PC-3 (cell line): ENCODE results near the gene ACTN1. TPM values are rescaled to one million over a fixed set of nuclear protein-coding genes. Genes with fewer than 3 reads are reported as not detected.

Experiments used
- ATAC-seq: fragments of 200-7000 bp; cut with Tn5 transposase; 2 replicates; pipeline ENCODE4 v1.9.1; 2020; ENCODE audit warnings: mild to moderate bottlenecking, moderate library complexity
- BruUV-seq: library from RNA; stranded (reverse); fragments of 400-500 nt; replicated peaks from 2 replicates; lab custom pipeline; 2021; lab: Mats Ljungman, UMichigan
- CTCF ChIA-PET: fragments of 300-600 bp; sonication (Branson Sonifier 250); formaldehyde crosslinking; loops from one replicate; lab custom pipeline; 2022; ENCODE audit warnings: antibody characterized with exemption; lab: Charles Lee
- POLR2A ChIA-PET: fragments of 300-600 bp; sonication (Branson Sonifier 250); formaldehyde crosslinking; loops from one replicate; lab custom pipeline; 2022; ENCODE audit warnings: antibody characterized with exemption; ENCODE audit not compliant: unreplicated experiment; lab: Charles Lee
- DNase-seq: peaks from one replicate; pipeline ENCODE4 v3.0.0-alpha.2; 2015
- H2AFZ ChIP-seq: fragments of 300-600 bp; sonication (generic); 2 replicates; pipeline ENCODE4 v1.6.0; 2016; ENCODE audit warnings: antibody characterized with exemption, low read length
- H3F3A ChIP-seq: fragments of 300-600 bp; sonication (generic); one replicate; pipeline ENCODE4 v1.6.0; 2017; ENCODE audit warnings: antibody characterized with exemption, low read length, control low read depth, mild to moderate bottlenecking; ENCODE audit not compliant: unreplicated experiment
- H3K27ac ChIP-seq: fragments of 300-600 bp; sonication (generic); 2 replicates; pipeline ENCODE4 v1.5.1; 2016; ENCODE audit warnings: mild to moderate bottlenecking, low read length
- H3K27me3 ChIP-seq: fragments of 300-600 bp; sonication (generic); 2 replicates; pipeline ENCODE4 v1.6.1; 2016; ENCODE audit warnings: low read length, mixed read lengths
- H3K36me3 ChIP-seq: fragments of 300-600 bp; sonication (generic); 2 replicates; pipeline ENCODE4 v1.6.1; 2016; ENCODE audit warnings: low read depth, mixed run types, low read length, mixed read lengths
- H3K4me1 ChIP-seq: fragments of 300-600 bp; sonication (generic); 2 replicates; pipeline ENCODE4 v1.5.1; 2016; ENCODE audit warnings: low read length; ENCODE audit not compliant: insufficient read depth
- H3K4me2 ChIP-seq: fragments of 300-600 bp; sonication (generic); 2 replicates; pipeline ENCODE4 v1.6.0; 2016; ENCODE audit warnings: low read length
- H3K4me3 ChIP-seq: fragments of 300-600 bp; sonication (generic); 2 replicates; pipeline ENCODE4 v1.5.1; 2016; ENCODE audit warnings: mild to moderate bottlenecking, low read length, mixed read lengths
- H3K79me2 ChIP-seq: fragments of 300-600 bp; sonication (generic); 2 replicates; pipeline ENCODE4 v1.6.1; 2017; ENCODE audit warnings: low read length, mixed read lengths
- H3K9ac ChIP-seq: fragments of 300-600 bp; sonication (generic); 2 replicates; pipeline ENCODE4 v1.6.0; 2016; ENCODE audit warnings: mild to moderate bottlenecking, low read length
- H3K9me2 ChIP-seq: fragments of 300-600 bp; sonication (generic); replicated peaks from 2 replicates; pipeline ENCODE4 v1.6.1; 2016; ENCODE audit warnings: mixed run types, low read length, mixed read lengths
- H3K9me3 ChIP-seq: fragments of 300-600 bp; sonication (generic); 2 replicates; pipeline ENCODE4 v1.6.1; 2016; ENCODE audit warnings: low read length, mixed read lengths
- H4K20me1 ChIP-seq: fragments of 300-600 bp; sonication (generic); 2 replicates; pipeline ENCODE4 v1.6.1; 2016; ENCODE audit warnings: low read length, mixed read lengths
- EZH2 ChIP-seq: fragments of 300-600 bp; sonication (generic); IDR thresholded peaks from one replicate; pipeline ENCODE4 v1.6.1; 2017; ENCODE audit warnings: antibody characterized with exemption, mild to moderate bottlenecking, low read length; ENCODE audit not compliant: unreplicated experiment
- EZH2phosphoT487 ChIP-seq: fragments of 300-600 bp; sonication (generic); IDR thresholded peaks from 2 replicates; pipeline ENCODE4 v1.6.1; 2018; ENCODE audit warnings: mild to moderate bottlenecking, antibody characterized with exemption, low read length, borderline replicate concordance
- intact Hi-C: fragments of 100-400 bp; cut with micrococcal nuclease; formaldehyde crosslinking; loops from 2 replicates; pipeline ENCODE4 v1.9.0; 2023
- total RNA-seq: library from RNA; depleted of rRNA; stranded (reverse); fragments of >200 nt; gene quantifications from 2 replicates; pipeline ENCODE4 v1.2.3, GENCODE V29; 2014
- TF ChIP-seq, protein P1 (sequence below): fragments of 300-600 bp; sonication (generic); conservative IDR thresholded peaks from 2 replicates; pipeline ENCODE4 v1.5.1; 2017; ENCODE audit warnings: antibody characterized with exemption, low read depth, mild to moderate bottlenecking, low read length

ACTN1 gene
- total RNA-seq, 1 experiment from 2014 or later: 303 TPM

DNA sequence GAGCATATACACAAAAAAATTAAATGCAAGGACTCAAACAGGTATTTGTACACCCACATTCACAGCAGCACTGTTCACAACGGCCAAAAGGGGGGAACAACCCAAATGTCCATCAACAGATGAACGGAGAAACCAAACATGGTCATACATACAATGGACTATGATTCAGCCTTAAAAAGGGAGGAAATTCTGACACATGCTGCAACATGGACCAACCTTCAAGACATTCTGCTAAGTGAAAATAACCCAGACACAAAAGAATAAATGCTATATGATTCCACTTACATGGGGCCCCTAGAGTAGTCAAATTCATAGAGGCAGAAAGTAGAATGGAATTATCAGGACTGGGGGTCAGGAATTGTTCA is 29.5 kb downstream of the ACTN1 start:
- no peak for DNase-seq
- Histone ChIP-seq H3F3A (peaks cover 7% of the 10 kb centered on the region), H3K79me2 (peaks cover 97% of the 10 kb centered on the region), H3K9ac (no peak overlapping the region), H3K4me3 (no peak overlapping the region), H3K9me2 (no peaks in the 10 kb centered on the region), H3K4me2 (no peak overlapping the region), H4K20me1 (peaks cover 83% of the 10 kb centered on the region), H2AFZ (no peak overlapping the region), H3K27ac (no peak overlapping the region), H3K9me3 (no peaks in the 10 kb centered on the region), H3K36me3 (peaks cover 10% of the 10 kb centered on the region; the same call in 1 of the 2 replicates), H3K4me1 (peaks cover 46% of the 10 kb centered on the region), H3K27me3 (no peaks in the 10 kb centered on the region)
- TF ChIP-seq, protein P1, sequence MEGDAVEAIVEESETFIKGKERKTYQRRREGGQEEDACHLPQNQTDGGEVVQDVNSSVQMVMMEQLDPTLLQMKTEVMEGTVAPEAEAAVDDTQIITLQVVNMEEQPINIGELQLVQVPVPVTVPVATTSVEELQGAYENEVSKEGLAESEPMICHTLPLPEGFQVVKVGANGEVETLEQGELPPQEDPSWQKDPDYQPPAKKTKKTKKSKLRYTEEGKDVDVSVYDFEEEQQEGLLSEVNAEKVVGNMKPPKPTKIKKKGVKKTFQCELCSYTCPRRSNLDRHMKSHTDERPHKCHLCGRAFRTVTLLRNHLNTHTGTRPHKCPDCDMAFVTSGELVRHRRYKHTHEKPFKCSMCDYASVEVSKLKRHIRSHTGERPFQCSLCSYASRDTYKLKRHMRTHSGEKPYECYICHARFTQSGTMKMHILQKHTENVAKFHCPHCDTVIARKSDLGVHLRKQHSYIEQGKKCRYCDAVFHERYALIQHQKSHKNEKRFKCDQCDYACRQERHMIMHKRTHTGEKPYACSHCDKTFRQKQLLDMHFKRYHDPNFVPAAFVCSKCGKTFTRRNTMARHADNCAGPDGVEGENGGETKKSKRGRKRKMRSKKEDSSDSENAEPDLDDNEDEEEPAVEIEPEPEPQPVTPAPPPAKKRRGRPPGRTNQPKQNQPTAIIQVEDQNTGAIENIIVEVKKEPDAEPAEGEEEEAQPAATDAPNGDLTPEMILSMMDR: no peak
- TF ChIP-seq EZH2 (no peak), EZH2phosphoT487 (no peak)
- BruUV-seq: no TSS peak
- POLR2A ChIA-PET: no interaction called here
- intact Hi-C loops: no loop called here
- CTCF ChIA-PET: no interaction called here
- ATAC-seq: no peak

DNA sequence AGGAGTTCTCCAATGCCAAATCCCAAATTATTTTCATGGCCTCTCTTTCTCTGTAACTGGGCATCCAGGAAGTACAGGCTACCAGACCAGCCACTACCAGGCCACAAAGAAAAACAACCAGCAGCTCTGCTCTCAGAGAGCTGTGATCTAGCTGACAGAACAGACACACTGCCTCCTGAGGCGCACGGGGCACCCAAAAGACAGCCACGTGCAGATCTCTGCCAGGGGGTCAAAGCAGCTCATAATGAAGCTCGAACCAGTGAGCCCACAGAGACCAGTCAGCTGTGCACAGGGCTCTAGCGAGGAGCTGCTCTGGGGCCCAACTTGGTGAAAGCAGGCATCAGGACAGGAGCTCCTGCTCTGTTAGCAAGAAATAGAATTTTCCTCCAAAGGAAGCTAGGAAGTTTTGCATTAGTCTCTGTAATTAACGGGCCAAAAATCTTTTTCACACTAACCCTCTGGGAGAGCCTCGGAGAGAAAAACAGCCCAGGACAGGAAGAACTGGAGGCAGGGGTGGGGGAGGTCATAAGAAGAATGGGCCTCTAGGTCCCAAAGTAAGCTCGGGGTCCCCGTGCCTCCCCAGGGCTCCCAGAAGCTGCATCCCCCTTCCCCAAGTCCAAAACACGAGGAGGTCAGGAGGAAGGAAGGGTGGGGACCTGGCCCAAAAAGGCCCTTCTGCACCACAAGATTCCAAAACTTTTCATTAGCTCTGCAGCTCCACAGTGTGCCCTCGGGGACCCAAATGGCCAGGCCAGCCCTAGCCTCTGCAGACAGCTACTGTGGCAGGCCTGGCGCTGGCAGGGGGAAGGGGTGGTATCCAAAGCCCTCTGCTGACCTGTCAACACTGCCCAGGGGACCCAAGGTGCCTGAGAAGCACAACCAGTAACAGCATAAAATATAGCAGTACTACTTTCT is 30.2 kb downstream of the ACTN1 start:
- CTCF ChIA-PET: no interaction called here
- no TSS peak for BruUV-seq
- no peaks in the 10 kb centered on the region for H3K9me2 ChIP-seq
- POLR2A ChIA-PET: no interaction called here
- H3K9ac ChIP-seq: no peak overlapping the region
- no peaks in the 10 kb centered on the region for H3K27me3 ChIP-seq
- no peak overlapping the region for H3K27ac ChIP-seq
- peaks cover 46% of the 10 kb centered on the region for H3K4me1 ChIP-seq
- peaks cover 85% of the 10 kb centered on the region for H4K20me1 ChIP-seq
- no peak overlapping the region for H3K4me2 ChIP-seq
- H3F3A ChIP-seq: peaks cover 7% of the 10 kb centered on the region
- peaks cover 97% of the 10 kb centered on the region for H3K79me2 ChIP-seq
- H2AFZ ChIP-seq: no peak overlapping the region
- intact Hi-C loops: no loop called here
- H3K4me3 ChIP-seq: no peak overlapping the region
- H3K9me3 ChIP-seq: no peaks in the 10 kb centered on the region
- no peak for DNase-seq
- peaks cover 10% of the 10 kb centered on the region; the same call in 1 of the 2 replicates for H3K36me3 ChIP-seq
- ATAC-seq: no peak
- no peak for TF ChIP-seq EZH2phosphoT487
- TF ChIP-seq, protein P1: no peak

DNA sequence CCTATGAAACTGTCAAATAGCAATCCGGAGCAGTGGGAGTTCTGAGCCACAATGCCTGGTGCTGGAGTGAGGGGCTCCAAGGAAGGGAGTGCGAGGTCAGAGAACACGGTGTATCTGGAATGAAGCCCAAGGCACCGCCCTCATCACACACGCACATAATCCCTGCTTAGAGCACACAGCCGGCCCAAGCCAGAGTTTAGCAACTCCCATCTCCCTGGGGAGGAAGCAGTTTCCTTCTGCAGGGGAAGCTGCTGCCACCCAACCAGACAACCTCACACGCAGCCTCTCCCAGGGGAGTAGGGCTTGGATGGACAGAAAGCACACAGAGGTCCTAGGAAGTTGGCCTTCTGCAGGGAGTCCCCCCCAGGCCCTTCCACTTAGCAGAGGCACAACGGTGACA is 31.3 kb downstream of the ACTN1 start:
- Histone ChIP-seq H3F3A (peaks cover 7% of the 10 kb centered on the region), H3K36me3 (peaks cover 19% of the 10 kb centered on the region; the same call in 1 of the 2 replicates), H3K9me2 (no peaks in the 10 kb centered on the region), H3K27ac (no peak overlapping the region), H3K4me1 (peaks cover 40% of the 10 kb centered on the region), H3K9me3 (no peaks in the 10 kb centered on the region), H3K27me3 (no peaks in the 10 kb centered on the region), H3K79me2 (peaks cover 97% of the 10 kb centered on the region), H4K20me1 (peaks cover 88% of the 10 kb centered on the region), H3K9ac (no peak overlapping the region), H3K4me3 (no peak overlapping the region), H3K4me2 (no peak overlapping the region), H2AFZ (no peak overlapping the region)
- DNase-seq (no peak), ATAC-seq (no peak)
- ChIA-PET CTCF (no interaction called here), POLR2A (no interaction called here)
- no TSS peak for BruUV-seq
- no peak for TF ChIP-seq EZH2phosphoT487
- no peak for TF ChIP-seq EZH2
- TF ChIP-seq, protein P1: no peak
- intact Hi-C loops: no loop called here
